GM12878 (cell line): ENCODE data around the gene LPIN3. TPM values are rescaled to one million over a fixed set of nuclear protein-coding genes. Genes with fewer than 3 reads are reported as not detected.

ENCODE experiments used
- ATAC-seq: fragments of 200-7000 bp; cut with Tn5 transposase; 3 replicates; pipeline ENCODE4 v1.9.1; 2020; ENCODE audit warnings: mild to moderate bottlenecking, moderate library complexity
- BruUV-seq: library from RNA; stranded (reverse); fragments of 400-500 nt; replicated peaks from 2 replicates; lab custom pipeline; 2021; lab: Mats Ljungman, UMichigan
- CTCF ChIA-PET: fragments of 300-600 bp; sonication (Branson Sonifier 250); formaldehyde crosslinking; extraction: SDS; loops from one replicate; lab custom pipeline; 2021; ENCODE audit warnings: inconsistent platforms; lab: Yijun Ruan, JAX
- POLR2A ChIA-PET: fragments of 350-600 bp; formaldehyde crosslinking; extraction: SDS; loops from one replicate; lab custom pipeline; 2021; ENCODE audit warnings: inconsistent platforms; lab: Charles Lee
- RAD21 ChIA-PET: fragments of 300-600 bp; sonication (Branson Sonifier 250); formaldehyde crosslinking; loops from one replicate; lab custom pipeline; 2023; ENCODE audit warnings: antibody characterized with exemption; ENCODE audit not compliant: unreplicated experiment; lab: Charles Lee
- SMC1A ChIA-PET: fragments of 300-600 bp; sonication (Branson Sonifier 250); formaldehyde crosslinking; loops from one replicate; lab custom pipeline; 2023; ENCODE audit not compliant: unreplicated experiment, uncharacterized antibody; lab: Charles Lee
- DNase-seq: peaks from one replicate; pipeline ENCODE4 v3.0.0-alpha.2; 2011; ENCODE audit warnings: low read depth, low spot score
- FAIRE-seq: peaks from 3 replicates; lab custom pipeline; 2011; peaks lifted over from hg19 to GRCh38; lab: Jason Lieb, UNC
- H2AFZ ChIP-seq: 2 replicates; pipeline ENCODE4 v1.6.0; 2011; ENCODE audit warnings: low read depth, low read length, control low read depth; ENCODE audit not compliant: control insufficient read depth
- H3K27ac ChIP-seq: 2 replicates; pipeline ENCODE4 v1.5.1; 2011; ENCODE audit warnings: control low read depth; ENCODE audit not compliant: control insufficient read depth, insufficient read depth
- H3K27me3 ChIP-seq, 2 experiments: replicated peaks in 1 of 2; 2 replicates each; pipeline versions ENCODE4 v1.6.0 to v1.6.1; 2011; ENCODE audit warnings: low read length in 1 of 2; ENCODE audit not compliant: control insufficient read depth in 2 of 2, insufficient read depth in 2 of 2
- H3K36me3 ChIP-seq, 2 experiments: 2 replicates each; pipeline ENCODE4 v1.5.1; 2011; ENCODE audit warnings: low read length in 1 of 2; ENCODE audit not compliant: control insufficient read depth in 2 of 2, insufficient read depth in 2 of 2
- H3K4me1 ChIP-seq: 2 replicates; pipeline ENCODE4 v1.6.1; 2011; ENCODE audit warnings: mild to moderate bottlenecking, low read length, moderate library complexity, mixed read lengths; ENCODE audit not compliant: control insufficient read depth, insufficient read depth
- H3K4me2 ChIP-seq: 2 replicates; pipeline ENCODE4 v1.6.0; 2011; ENCODE audit warnings: control low read depth; ENCODE audit not compliant: control insufficient read depth, insufficient read depth
- H3K4me3 ChIP-seq: fragments of 200-600 bp; sonication (generic); 2 replicates; pipeline ENCODE4 v1.5.1; 2016
- H3K79me2 ChIP-seq: 2 replicates; pipeline ENCODE4 v1.6.0; 2011; ENCODE audit warnings: low read length; ENCODE audit not compliant: control insufficient read depth, insufficient read depth
- H3K9ac ChIP-seq: 2 replicates; pipeline ENCODE4 v1.8.0; 2011; ENCODE audit warnings: low read length, control low read depth, mixed read lengths; ENCODE audit not compliant: control insufficient read depth, insufficient read depth
- H3K9me3 ChIP-seq: replicated peaks from 3 replicates; pipeline ENCODE4 v1.5.1; 2011; ENCODE audit warnings: mild to moderate bottlenecking, low read length; ENCODE audit not compliant: control insufficient read depth, insufficient read depth
- H4K20me1 ChIP-seq: 2 replicates; pipeline ENCODE4 v1.6.0; 2011; ENCODE audit not compliant: control insufficient read depth, insufficient read depth
- BCL11A ChIP-seq: IDR thresholded peaks from 2 replicates; pipeline ENCODE4 v1.6.1; 2011; ENCODE audit warnings: low read depth, low read length
- CREB1 ChIP-seq: IDR thresholded peaks from 2 replicates; pipeline ENCODE4 v1.6.1; 2012; ENCODE audit warnings: low read depth, mild to moderate bottlenecking, inconsistent platforms
- EZH2 ChIP-seq: IDR thresholded peaks from 2 replicates; pipeline ENCODE4 v1.6.1; 2012; ENCODE audit warnings: low read depth, mild to moderate bottlenecking, control low read depth, inconsistent platforms, low read length, borderline replicate concordance; ENCODE audit not compliant: control insufficient read depth
- FOXM1 ChIP-seq: IDR thresholded peaks from 2 replicates; pipeline ENCODE4 v1.6.1; 2012; ENCODE audit warnings: low read depth, mild to moderate bottlenecking, inconsistent platforms, low read length, moderate library complexity
- MXI1 ChIP-seq: fragments of 150-350 bp; IDR thresholded peaks from 2 replicates; pipeline ENCODE4 v1.6.1; 2011; ENCODE audit warnings: low read depth, mild to moderate bottlenecking, inconsistent platforms, low read length, improper control_type of control experiment
- NBN ChIP-seq: fragments of 450-650 bp; IDR thresholded peaks from 2 replicates; pipeline ENCODE4 v1.6.1; 2016
- NR2C1 ChIP-seq: fragments of 450-650 bp; IDR thresholded peaks from 2 replicates; pipeline ENCODE4 v1.6.1; 2017; ENCODE audit warnings: antibody characterized with exemption, mild to moderate bottlenecking, moderate library complexity
- NR2C2 ChIP-seq: IDR thresholded peaks from 2 replicates; pipeline ENCODE4 v1.6.1; 2011; ENCODE audit warnings: borderline replicate concordance, low read depth; ENCODE audit not compliant: control insufficient read depth, insufficient read length
- PAX8 ChIP-seq: fragments of 450-650 bp; IDR thresholded peaks from 2 replicates; pipeline ENCODE4 v1.6.1; 2017; ENCODE audit warnings: mild to moderate bottlenecking, moderate library complexity
- SREBF2 ChIP-seq: IDR thresholded peaks from 2 replicates; pipeline ENCODE4 v1.6.1; 2012; ENCODE audit warnings: mild to moderate bottlenecking, low read length
- SUZ12 ChIP-seq: fragments of 200-600 bp; sonication (generic); IDR thresholded peaks from one replicate; pipeline ENCODE4 v1.6.1; 2018; ENCODE audit warnings: antibody characterized with exemption, mild to moderate bottlenecking; ENCODE audit not compliant: unreplicated experiment
- TCF12 ChIP-seq: IDR thresholded peaks from 2 replicates; pipeline ENCODE4 v1.6.1; 2011; ENCODE audit warnings: low read depth, mild to moderate bottlenecking, low read length
- WGBS: methylation state at CpG from one replicate; pipeline ENCODE4 v1.1.6; 2016; ENCODE audit warnings: low lambda C conversion rate; ENCODE audit not compliant: insufficient replicate concordance, insufficient coverage; ENCODE audit errors: missing lambda C conversion rate; 5-methylcytosine and 5-hydroxymethylcytosine counted together
- in situ Hi-C: fragments of 300-500 bp; cut with MboI; formaldehyde crosslinking; loops from 9 replicates; pipeline ENCODE4 v1.14.3; 2018; ENCODE audit warnings: mixed read lengths
- intact Hi-C: fragments of 100-400 bp; cut with micrococcal nuclease; formaldehyde crosslinking; loops from one replicate; pipeline ENCODE4 v1.14.2; 2022; ENCODE audit not compliant: unreplicated experiment
- polyA plus RNA-seq, 11 experiments: library from polyadenylated mRNA; depleted of rRNA in 4 of 11; unstranded in 6 of 11; stranded (reverse) in 5 of 11; fragments of >200 nt; fragmentation: Nextera tagmentation in 4 of 11; fragmentation: Illumina TruSeq in 1 of 11; extraction: Ambion mirVana in 4 of 11; extraction: Trizol in 1 of 11; gene quantifications; 1 replicate in 1 of 11; 2 replicates in 10 of 11; pipeline versions ENCODE4 v1.2.1 to v1.2.3, GENCODE V29; 2011 to 2016; ENCODE audit warnings: inconsistent platforms in 2 of 11, missing spikeins in 2 of 11, low read depth in 1 of 11
- total RNA-seq, 4 experiments: library from RNA; depleted of rRNA in 3 of 4; stranded (reverse); fragments of >200 nt in 3 of 4; fragmentation: Illumina TruSeq in 1 of 4; extraction: Trizol in 1 of 4; gene quantifications; 2 replicates each; pipeline versions ENCODE4 v1.2.1 to v1.2.3, GENCODE V29; 2013 to 2021
- TF ChIP-seq, protein P1 (sequence below): IDR thresholded peaks from 2 replicates; pipeline ENCODE4 v1.6.1; 2011; ENCODE audit warnings: low read depth, low read length, improper control_type of control experiment, borderline replicate concordance
- TF ChIP-seq, protein P2 (sequence below): fragments of 450-650 bp; IDR thresholded peaks from 2 replicates; pipeline ENCODE4 v1.6.1; 2018; ENCODE audit warnings: mild to moderate bottlenecking, low read depth, moderate library complexity; ENCODE audit not compliant: partially characterized antibody

LPIN3 gene
- total and polyA plus RNA-seq, 10 of the 15 experiments (the other 5 are each of a cell fraction or from before 2014, with no cell fraction given): 0.13 to 1.3 (median 0.51) TPM

DNA sequence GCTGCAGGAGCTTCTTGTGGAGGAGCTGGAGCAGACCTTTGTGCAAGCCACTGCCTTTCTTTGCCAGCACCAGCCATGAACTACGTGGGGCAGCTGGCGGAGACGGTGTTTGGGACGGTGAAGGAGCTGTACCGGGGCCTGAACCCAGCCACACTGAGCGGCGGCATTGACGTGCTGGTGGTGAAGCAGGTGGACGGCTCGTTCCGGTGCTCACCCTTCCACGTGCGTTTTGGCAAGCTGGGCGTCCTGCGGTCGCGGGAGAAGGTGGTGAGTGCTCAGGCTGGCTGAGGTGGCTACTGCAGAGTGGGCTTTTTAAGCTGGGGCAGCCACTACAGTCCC lies 5.1 kb downstream of the LPIN3 start:
- TF ChIP-seq NR2C1: no peak
- TF ChIP-seq BCL11A: no peak
- TF ChIP-seq, protein P1, sequence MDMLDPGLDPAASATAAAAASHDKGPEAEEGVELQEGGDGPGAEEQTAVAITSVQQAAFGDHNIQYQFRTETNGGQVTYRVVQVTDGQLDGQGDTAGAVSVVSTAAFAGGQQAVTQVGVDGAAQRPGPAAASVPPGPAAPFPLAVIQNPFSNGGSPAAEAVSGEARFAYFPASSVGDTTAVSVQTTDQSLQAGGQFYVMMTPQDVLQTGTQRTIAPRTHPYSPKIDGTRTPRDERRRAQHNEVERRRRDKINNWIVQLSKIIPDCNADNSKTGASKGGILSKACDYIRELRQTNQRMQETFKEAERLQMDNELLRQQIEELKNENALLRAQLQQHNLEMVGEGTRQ: no peak
- TF ChIP-seq, protein P2, sequence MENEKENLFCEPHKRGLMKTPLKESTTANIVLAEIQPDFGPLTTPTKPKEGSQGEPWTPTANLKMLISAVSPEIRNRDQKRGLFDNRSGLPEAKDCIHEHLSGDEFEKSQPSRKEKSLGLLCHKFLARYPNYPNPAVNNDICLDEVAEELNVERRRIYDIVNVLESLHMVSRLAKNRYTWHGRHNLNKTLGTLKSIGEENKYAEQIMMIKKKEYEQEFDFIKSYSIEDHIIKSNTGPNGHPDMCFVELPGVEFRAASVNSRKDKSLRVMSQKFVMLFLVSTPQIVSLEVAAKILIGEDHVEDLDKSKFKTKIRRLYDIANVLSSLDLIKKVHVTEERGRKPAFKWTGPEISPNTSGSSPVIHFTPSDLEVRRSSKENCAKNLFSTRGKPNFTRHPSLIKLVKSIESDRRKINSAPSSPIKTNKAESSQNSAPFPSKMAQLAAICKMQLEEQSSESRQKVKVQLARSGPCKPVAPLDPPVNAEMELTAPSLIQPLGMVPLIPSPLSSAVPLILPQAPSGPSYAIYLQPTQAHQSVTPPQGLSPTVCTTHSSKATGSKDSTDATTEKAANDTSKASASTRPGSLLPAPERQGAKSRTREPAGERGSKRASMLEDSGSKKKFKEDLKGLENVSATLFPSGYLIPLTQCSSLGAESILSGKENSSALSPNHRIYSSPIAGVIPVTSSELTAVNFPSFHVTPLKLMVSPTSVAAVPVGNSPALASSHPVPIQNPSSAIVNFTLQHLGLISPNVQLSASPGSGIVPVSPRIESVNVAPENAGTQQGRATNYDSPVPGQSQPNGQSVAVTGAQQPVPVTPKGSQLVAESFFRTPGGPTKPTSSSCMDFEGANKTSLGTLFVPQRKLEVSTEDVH: no peak
- no peak for TF ChIP-seq FOXM1
- TF ChIP-seq MXI1: no peak
- no peak for TF ChIP-seq NBN
- TF ChIP-seq PAX8: no peak
- TF ChIP-seq CREB1: no peak
- TF ChIP-seq TCF12: no peak
- no peak for TF ChIP-seq EZH2
- no peak for TF ChIP-seq NR2C2
- no peak for TF ChIP-seq SUZ12
- TF ChIP-seq SREBF2: no peak
- TF ChIP-seq, all 136 proteins: peak for 0
- H3K27ac ChIP-seq: no peak overlapping the region
- DNase-seq (no peak), ATAC-seq (no peak), FAIRE-seq (no peak)
- no TSS peak for BruUV-seq
- no peaks in the 10 kb centered on the region for H3K36me3 ChIP-seq
- no peaks in the 10 kb centered on the region for H4K20me1 ChIP-seq
- no peak overlapping the region for H2AFZ ChIP-seq
- no peaks in the 10 kb centered on the region; the same call in 1 of the 2 replicates for H3K4me1 ChIP-seq
- no peak overlapping the region for H3K4me3 ChIP-seq
- ChIA-PET SMC1A (interaction anchor here (1.2 kb wide), 1 partner anchor 95 kb away, joined by 5 read pairs; no protein-coding TSS in a partner anchor), POLR2A (no interaction called here), CTCF (interaction anchor here (1.4 kb wide), 1 partner anchor 210 kb away, joined by 4 read pairs; no protein-coding TSS in a partner anchor), RAD21 (no interaction called here)
- H3K4me2 ChIP-seq: no peak overlapping the region
- H3K27me3 ChIP-seq: no peaks in the 10 kb centered on the region
- intact Hi-C loops (no loop called here), in situ Hi-C loops (no loop called here)
- WGBS: 71% methylated on average over 17 of the region's 17 CpGs
- no peak overlapping the region for H3K9ac ChIP-seq
- H3K79me2 ChIP-seq: no peaks in the 10 kb centered on the region
- no peaks in the 10 kb centered on the region for H3K9me3 ChIP-seq
